SK-N-SH treated with all-trans-retinoic acid at 6 μM for 48 hours (cell line): Measurements from ENCODE around the gene TMEM270.

Experiments used
- ATAC-seq: fragments of 200-7000 bp; cut with Tn5 transposase; 3 replicates; pipeline ENCODE4 v1.9.1; 2020; ENCODE audit warnings: mild to moderate bottlenecking, moderate library complexity
- ARNTL ChIP-seq: fragments of 450-650 bp; formaldehyde crosslinking; IDR thresholded peaks from 2 replicates; pipeline ENCODE4 v1.5.0; 2020; ENCODE audit warnings: low read depth, mild to moderate bottlenecking, moderate library complexity, borderline replicate concordance
- BACH2 ChIP-seq: fragments of 250-450 bp; sonication (Bioruptor Pico); IDR thresholded peaks from 2 replicates; pipeline ENCODE4 v1.9.0; 2021; ENCODE audit warnings: mild to moderate bottlenecking, borderline replicate concordance
- CSDC2 ChIP-seq: fragments of 250-450 bp; sonication (Bioruptor Pico); IDR thresholded peaks from 2 replicates; pipeline ENCODE4 v1.5.0; 2020; ENCODE audit warnings: mild to moderate bottlenecking, moderate library complexity
- CSRNP3 ChIP-seq: fragments of 250-450 bp; sonication (Bioruptor Pico); IDR thresholded peaks from 2 replicates; pipeline ENCODE4 v1.5.1; 2021; ENCODE audit warnings: mild to moderate bottlenecking, moderate library complexity
- ESRRG ChIP-seq: fragments of 250-450 bp; sonication (Bioruptor Pico); IDR thresholded peaks from 2 replicates; pipeline ENCODE4 v1.6.1; 2021; ENCODE audit warnings: mild to moderate bottlenecking
- GLIS3 ChIP-seq: fragments of 250-450 bp; sonication (Bioruptor Pico); IDR thresholded peaks from 2 replicates; pipeline ENCODE4 v1.5.0; 2020; ENCODE audit warnings: mild to moderate bottlenecking, moderate library complexity
- ISL1 ChIP-seq: fragments of 250-450 bp; sonication (Bioruptor Pico); IDR thresholded peaks from 2 replicates; pipeline ENCODE4 v2.1.2; 2022; ENCODE audit warnings: mild to moderate bottlenecking, moderate library complexity
- OSR1 ChIP-seq: fragments of 250-450 bp; sonication (Bioruptor Pico); IDR thresholded peaks from 2 replicates; pipeline ENCODE4 v1.8.0; 2022; ENCODE audit warnings: moderate library complexity, mild to moderate bottlenecking, inconsistent platforms
- PATZ1 ChIP-seq: fragments of 250-450 bp; sonication (Bioruptor Pico); IDR thresholded peaks from 2 replicates; pipeline ENCODE4 v1.8.0; 2020; ENCODE audit warnings: mild to moderate bottlenecking, moderate library complexity, borderline replicate concordance
- POU6F1 ChIP-seq: fragments of 250-450 bp; sonication (Bioruptor Pico); IDR thresholded peaks from 2 replicates; pipeline ENCODE4 v1.8.0; 2021; ENCODE audit warnings: low read depth, mild to moderate bottlenecking, moderate library complexity, borderline replicate concordance
- RARB ChIP-seq: fragments of 250-450 bp; sonication (Bioruptor Pico); IDR thresholded peaks from 2 replicates; pipeline ENCODE4 v1.8.0; 2021; ENCODE audit warnings: mild to moderate bottlenecking, moderate library complexity
- TCF4 ChIP-seq: fragments of 250-450 bp; sonication (Bioruptor Pico); IDR thresholded peaks from 2 replicates; pipeline ENCODE4 v1.8.0; 2021; ENCODE audit warnings: mild to moderate bottlenecking, moderate library complexity, borderline replicate concordance
- TOX ChIP-seq: fragments of 250-450 bp; sonication (Bioruptor Pico); IDR thresholded peaks from 2 replicates; pipeline ENCODE4 v1.8.0; 2021; ENCODE audit warnings: mild to moderate bottlenecking, moderate library complexity, borderline replicate concordance
- TSHZ2 ChIP-seq: fragments of 250-450 bp; sonication (Bioruptor Pico); IDR thresholded peaks from 2 replicates; pipeline ENCODE4 v1.5.0; 2020; ENCODE audit warnings: mild to moderate bottlenecking, moderate library complexity
- ZC3H10 ChIP-seq: fragments of 250-450 bp; sonication (Bioruptor Pico); IDR thresholded peaks from 2 replicates; pipeline ENCODE4 v1.5.1; 2021; ENCODE audit warnings: mild to moderate bottlenecking, moderate library complexity
- ZFP3 ChIP-seq: fragments of 250-450 bp; sonication (Bioruptor Pico); IDR thresholded peaks from 2 replicates; pipeline ENCODE4 v1.5.0; 2020; ENCODE audit warnings: mild to moderate bottlenecking, moderate library complexity
- ZFP30 ChIP-seq: fragments of 450-650 bp; formaldehyde crosslinking; IDR thresholded peaks from 2 replicates; pipeline ENCODE4 v1.5.0; 2022; ENCODE audit warnings: mild to moderate bottlenecking, moderate library complexity
- ZNF565 ChIP-seq: fragments of 450-650 bp; formaldehyde crosslinking; conservative IDR thresholded peaks from 2 replicates; pipeline ENCODE4 v1.5.0; 2020; ENCODE audit warnings: low read depth, mild to moderate bottlenecking, moderate library complexity
- ZNF70 ChIP-seq: fragments of 450-650 bp; formaldehyde crosslinking; IDR thresholded peaks from 2 replicates; pipeline ENCODE4 v1.5.0; 2020; ENCODE audit warnings: mild to moderate bottlenecking, moderate library complexity

TMEM270 gene

GRCh38 chr7:73903321-73904218 is 42.6 kb downstream of the TMEM270 start:
- TF ChIP-seq CSDC2 (CRISPR knock-in tag): no peak
- TF ChIP-seq RARB: no peak
- no peak for TF ChIP-seq ARNTL (CRISPR knock-in tag)
- TF ChIP-seq TCF4 (CRISPR knock-in tag): no peak
- no peak for TF ChIP-seq TSHZ2
- TF ChIP-seq ZNF565 (CRISPR knock-in tag): no peak
- TF ChIP-seq ESRRG (CRISPR knock-in tag): no peak
- no peak for TF ChIP-seq POU6F1
- TF ChIP-seq PATZ1 (CRISPR knock-in tag): no peak
- TF ChIP-seq BACH2: no peak
- no peak for TF ChIP-seq ZFP30 (CRISPR knock-in tag)
- no peak for TF ChIP-seq ZNF70 (CRISPR knock-in tag)
- TF ChIP-seq OSR1 (CRISPR knock-in tag): no peak
- TF ChIP-seq CSRNP3: no peak
- no peak for ATAC-seq

GRCh38 chr7:73904219-73905137 is 43.5 kb downstream of the TMEM270 start:
- peak; percentile 74 for ATAC-seq

GRCh38 chr7:73905360-73905759 is 44.4 kb downstream of the TMEM270 start:
- no peak for ATAC-seq
- TF ChIP-seq ZFP3 (CRISPR knock-in tag): no peak
- no peak for TF ChIP-seq PATZ1 (CRISPR knock-in tag)
- TF ChIP-seq TCF4 (CRISPR knock-in tag): no peak
- no peak for TF ChIP-seq ZNF70 (CRISPR knock-in tag)
- TF ChIP-seq ZNF565 (CRISPR knock-in tag): no peak
- no peak for TF ChIP-seq OSR1 (CRISPR knock-in tag)
- TF ChIP-seq TSHZ2: no peak
- TF ChIP-seq RARB: no peak
- TF ChIP-seq ISL1 (CRISPR knock-in tag): no peak
- TF ChIP-seq CSDC2 (CRISPR knock-in tag): no peak
- TF ChIP-seq TOX (CRISPR knock-in tag): no peak
- no peak for TF ChIP-seq GLIS3
- TF ChIP-seq POU6F1: no peak

More at GRCh38 chr7:73904219-73905137, 43.5 kb downstream of the TMEM270 start:
- no peak for TF ChIP-seq ZFP3 (CRISPR knock-in tag)
- no peak for TF ChIP-seq ESRRG (CRISPR knock-in tag)
- no peak for TF ChIP-seq ZNF565 (CRISPR knock-in tag)
- no peak for TF ChIP-seq TCF4 (CRISPR knock-in tag)
- TF ChIP-seq ZFP30 (CRISPR knock-in tag): no peak
- no peak for TF ChIP-seq GLIS3
- TF ChIP-seq ZC3H10 (CRISPR knock-in tag): no peak
